Transverse colon (tissue), 4 donors: ENCODE measurements around the gene NCOA3. TPM values are rescaled to one million over a fixed set of nuclear protein-coding genes. Genes with fewer than 3 reads are reported as not detected.

Experiments
- DNase-seq: peaks from one replicate; pipeline ENCODE4 v3.0.0-alpha.2; 2019
- H3K27ac ChIP-seq, 4 donors: fragments of 200-600 bp; sonication (generic); 2 replicates each; pipeline ENCODE4 v1.5.1; 2016 to 2018; ENCODE audit warnings: inconsistent platforms in 4 of 4
- H3K27me3 ChIP-seq: fragments of 200-600 bp; sonication (generic); 2 replicates; pipeline ENCODE4 v1.5.1; 2017; ENCODE audit warnings: inconsistent platforms
- H3K36me3 ChIP-seq, 4 donors: fragments of 200-600 bp; sonication (generic); 2 replicates each; pipeline ENCODE4 v1.5.1; 2017 to 2019; ENCODE audit warnings: inconsistent platforms in 4 of 4
- H3K4me1 ChIP-seq, 4 donors: fragments of 200-600 bp; sonication (generic); 2 replicates each; pipeline ENCODE4 v1.5.1; 2017 to 2020; ENCODE audit warnings: inconsistent platforms in 4 of 4
- H3K4me3 ChIP-seq, 4 donors: fragments of 200-600 bp; sonication (generic); 1 replicate in 1 of 4; 2 replicates in 3 of 4; pipeline versions ENCODE4 v1.5.1 to v1.6.1; 2017 to 2019; ENCODE audit warnings: inconsistent platforms in 4 of 4
- H3K9me3 ChIP-seq, 2 donors: fragments of 200-600 bp; sonication (generic); 2 replicates each; pipeline ENCODE4 v1.5.1; 2017 to 2019; ENCODE audit warnings: inconsistent platforms in 2 of 2
- EP300 ChIP-seq: sonication (generic); formaldehyde crosslinking; IDR thresholded peaks from one replicate; pipeline ENCODE4 v1.6.1; 2017; ENCODE audit warnings: antibody characterized with exemption, low read depth
- POLR2A ChIP-seq: fragments of 450-650 bp; IDR thresholded peaks from one replicate; pipeline ENCODE4 v1.6.1; 2016; ENCODE audit warnings: antibody characterized with exemption, mild to moderate bottlenecking, moderate library complexity
- POLR2AphosphoS5 ChIP-seq, 3 donors: sonication (generic); formaldehyde crosslinking; IDR thresholded peaks; one replicate each; pipeline ENCODE4 v1.6.1; 2016; ENCODE audit warnings: antibody characterized with exemption in 3 of 3
- WGBS, 2 donors: methylation state at CpG; one replicate each; pipeline ENCODE4 v1.1.5; 2018; ENCODE audit warnings: low coverage in 1 of 2; 5-methylcytosine and 5-hydroxymethylcytosine counted together
- in situ Hi-C, 4 donors: fragments of 200-750 bp; cut with MboI; loops; one replicate each; pipeline versions ENCODE4 v1.15.0 to v1.15.1; 2017; ENCODE audit warnings: low sequenced_read_pairs in 3 of 4, low pct_ligation_motif_present in 1 of 4, low pct_unique_long_range_greater_than_20kb in 1 of 4
- intact Hi-C: fragments of 100-400 bp; cut with DNase I; formaldehyde crosslinking; loops from one replicate; pipeline ENCODE4 v1.15.1; 2023; ENCODE audit warnings: low total_unique reads
- total RNA-seq, 4 donors: library from RNA; depleted of rRNA; stranded (reverse); fragments of >200 nt; gene quantifications; one replicate each; pipeline ENCODE4 v1.1.0, GENCODE V29; 2016
- TF ChIP-seq, protein P1 (sequence below), 5 experiments: fragments of 200-600 bp in 3 of 5; fragments of 450-650 bp in 2 of 5; sonication (generic) in 3 of 5; IDR thresholded peaks; 1 replicate in 2 of 5; 2 replicates in 3 of 5; pipeline ENCODE4 v1.5.1; 2016 to 2017; ENCODE audit warnings: antibody characterized with exemption in 5 of 5, inconsistent platforms in 3 of 5, mild to moderate bottlenecking in 2 of 5, moderate library complexity in 1 of 5

The NCOA3 gene
- total RNA-seq, 4 donors from 2014 or later, result 9.2 to 39.1 (median 22.3) TPM

DNA sequence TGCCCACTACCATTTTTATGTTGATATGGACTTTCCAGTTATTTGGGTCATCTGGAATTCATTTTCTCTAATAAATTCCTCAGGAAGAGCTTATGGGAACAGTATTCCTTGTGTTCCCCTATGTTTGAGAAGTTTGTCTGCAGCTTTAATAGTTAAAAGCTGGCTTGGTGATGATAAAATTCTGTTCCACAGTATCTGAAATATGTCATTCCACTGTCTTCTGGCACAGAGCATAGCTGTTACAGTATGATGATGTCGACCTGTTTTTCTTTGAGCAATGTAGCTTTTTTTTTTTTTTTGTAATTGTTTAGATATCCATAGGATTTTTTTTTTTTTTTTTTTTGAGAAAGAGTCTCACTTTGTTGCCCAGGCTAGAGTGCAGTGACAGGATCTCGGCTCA is 43.2 kb downstream of the NCOA3 start:
- intact Hi-C loops (no loop called here), in situ Hi-C loops (no loop called here)
- no peak for TF ChIP-seq POLR2AphosphoS5 (IDR thresholded peaks at IDR 0.05)
- TF ChIP-seq, protein P1, sequence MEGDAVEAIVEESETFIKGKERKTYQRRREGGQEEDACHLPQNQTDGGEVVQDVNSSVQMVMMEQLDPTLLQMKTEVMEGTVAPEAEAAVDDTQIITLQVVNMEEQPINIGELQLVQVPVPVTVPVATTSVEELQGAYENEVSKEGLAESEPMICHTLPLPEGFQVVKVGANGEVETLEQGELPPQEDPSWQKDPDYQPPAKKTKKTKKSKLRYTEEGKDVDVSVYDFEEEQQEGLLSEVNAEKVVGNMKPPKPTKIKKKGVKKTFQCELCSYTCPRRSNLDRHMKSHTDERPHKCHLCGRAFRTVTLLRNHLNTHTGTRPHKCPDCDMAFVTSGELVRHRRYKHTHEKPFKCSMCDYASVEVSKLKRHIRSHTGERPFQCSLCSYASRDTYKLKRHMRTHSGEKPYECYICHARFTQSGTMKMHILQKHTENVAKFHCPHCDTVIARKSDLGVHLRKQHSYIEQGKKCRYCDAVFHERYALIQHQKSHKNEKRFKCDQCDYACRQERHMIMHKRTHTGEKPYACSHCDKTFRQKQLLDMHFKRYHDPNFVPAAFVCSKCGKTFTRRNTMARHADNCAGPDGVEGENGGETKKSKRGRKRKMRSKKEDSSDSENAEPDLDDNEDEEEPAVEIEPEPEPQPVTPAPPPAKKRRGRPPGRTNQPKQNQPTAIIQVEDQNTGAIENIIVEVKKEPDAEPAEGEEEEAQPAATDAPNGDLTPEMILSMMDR (IDR thresholded peaks at IDR 0.05), result no peak
- TF ChIP-seq EP300, result no peak
- no peak for TF ChIP-seq POLR2A
- H3K27me3 ChIP-seq, result no peaks in the 10 kb centered on the region
- no peak for DNase-seq
- H3K9me3 ChIP-seq, result no peaks in the 10 kb centered on the region
- H3K36me3 ChIP-seq, result no peaks in the 10 kb centered on the region
- 70 to 82% methylated on average over 2 of the region's 2 CpGs for WGBS, 2 donors
- no peak overlapping the region for H3K27ac ChIP-seq
- H3K4me3 ChIP-seq, result no peak overlapping the region
- H3K4me1 ChIP-seq, result peaks cover 0 to 29% (median 7%) of the 10 kb centered on the region in 4 donors

DNA sequence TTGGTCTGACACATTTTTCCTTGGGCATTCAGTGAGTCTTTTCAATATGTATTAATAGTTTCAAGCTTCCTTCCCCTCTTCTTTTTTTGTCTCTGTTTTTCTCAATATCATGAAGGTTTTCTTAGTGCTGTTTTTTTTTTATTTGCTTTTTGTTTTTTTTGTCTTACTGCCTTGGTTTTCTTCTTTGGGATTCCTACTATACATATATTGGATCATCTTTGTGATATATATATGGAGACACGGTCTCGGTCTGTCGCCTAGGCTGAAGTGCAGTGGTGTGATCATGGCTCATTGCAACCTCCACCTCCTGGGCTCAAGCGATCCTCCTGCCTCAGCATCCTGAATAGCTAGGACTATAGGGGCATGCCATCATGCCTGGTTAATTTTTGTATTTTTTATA is 43.8 kb downstream of the NCOA3 start:
- TF ChIP-seq POLR2AphosphoS5 (IDR thresholded peaks at IDR 0.05) (no peak), POLR2A (no peak), EP300 (no peak)
- TF ChIP-seq, protein P1 (IDR thresholded peaks at IDR 0.05), result no peak
- DNase-seq, result no peak
- Histone ChIP-seq H3K4me1 (peaks cover 0 to 24% (median 7%) of the 10 kb centered on the region in 4 donors), H3K27me3 (no peaks in the 10 kb centered on the region), H3K27ac (no peak overlapping the region), H3K9me3 (no peaks in the 10 kb centered on the region), H3K4me3 (no peak overlapping the region), H3K36me3 (no peaks in the 10 kb centered on the region)
- in situ Hi-C loops (no loop called here), intact Hi-C loops (no loop called here)
- WGBS, 2 donors, result 97 to 99% methylated on average over 4 of the region's 4 CpGs

DNA sequence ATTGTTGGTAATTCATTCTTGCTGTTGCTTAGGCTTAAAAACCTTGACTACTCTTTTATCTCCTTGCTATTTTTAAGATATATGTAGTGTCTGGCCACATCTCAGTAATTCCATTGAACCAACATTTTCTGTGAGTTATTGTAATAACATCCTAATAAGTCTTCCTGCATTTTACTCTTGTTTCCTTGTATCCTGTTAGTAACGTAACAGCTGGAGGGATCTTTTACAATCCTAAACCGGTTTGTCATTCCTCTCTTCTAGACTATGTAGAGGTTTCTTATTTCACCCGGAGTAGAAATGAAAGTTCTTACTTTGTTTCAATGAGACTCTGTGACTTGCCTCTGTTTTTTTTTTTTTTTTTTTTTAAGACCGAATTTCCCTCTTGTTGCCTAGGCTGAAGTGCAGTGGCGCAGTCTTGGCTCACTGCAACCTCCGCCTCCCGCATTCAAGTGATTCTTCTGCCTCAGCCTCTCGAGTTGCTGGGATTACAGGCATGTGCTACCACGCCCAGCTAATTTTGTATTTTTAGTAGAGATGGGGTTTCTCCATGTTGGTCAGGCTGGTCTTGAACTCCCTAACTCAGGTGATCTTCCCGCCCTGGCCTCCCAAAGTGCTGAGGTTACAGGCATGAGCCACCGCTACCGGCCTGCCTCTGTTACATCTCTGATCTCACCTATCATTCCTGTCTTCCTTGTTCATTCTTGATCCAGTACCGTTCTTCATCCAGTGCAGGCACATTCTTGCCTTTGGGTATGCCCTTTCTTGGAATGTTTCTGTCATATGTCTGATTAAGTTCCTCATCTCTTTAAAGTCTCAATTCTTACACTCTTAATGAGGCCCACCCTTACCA is 44.7 kb downstream of the NCOA3 start:
- intact Hi-C loops (no loop called here), in situ Hi-C loops (no loop called here)
- TF ChIP-seq EP300 (no peak), POLR2A (no peak), POLR2AphosphoS5 (IDR thresholded peaks at IDR 0.05) (no peak)
- TF ChIP-seq, protein P1 (IDR thresholded peaks at IDR 0.05), result no peak
- Histone ChIP-seq H3K4me3 (no peak overlapping the region), H3K27ac (no peak overlapping the region), H3K27me3 (no peaks in the 10 kb centered on the region), H3K4me1 (peaks cover 0 to 18% (median 4%) of the 10 kb centered on the region in 4 donors), H3K36me3 (no peaks in the 10 kb centered on the region), H3K9me3 (no peaks in the 10 kb centered on the region)
- WGBS, 2 donors, result 74 to 75% methylated on average over 10 to 13 of the region's 13 CpGs
- DNase-seq, result no peak

DNA sequence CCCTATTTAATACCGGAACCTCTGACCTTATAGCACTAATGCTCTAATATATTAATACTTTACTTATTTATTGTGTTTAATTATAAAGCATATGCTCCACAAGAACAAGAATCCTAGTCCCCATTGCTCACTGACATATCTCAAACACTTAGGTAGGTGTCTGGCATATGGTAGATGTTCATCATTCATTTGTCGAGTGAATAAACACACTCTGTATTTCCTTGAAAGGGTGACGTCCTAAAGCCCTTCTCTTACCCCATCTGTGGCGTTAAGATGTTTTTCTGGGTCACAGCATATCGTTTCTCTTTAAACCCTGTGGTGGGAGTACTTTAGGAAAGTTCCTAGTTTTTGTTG is 45.3 kb downstream of the NCOA3 start:
- Histone ChIP-seq H3K27ac (no peak overlapping the region), H3K9me3 (no peaks in the 10 kb centered on the region), H3K4me1 (peaks cover 0 to 16% (median 4%) of the 10 kb centered on the region in 4 donors), H3K4me3 (no peak overlapping the region), H3K27me3 (no peaks in the 10 kb centered on the region), H3K36me3 (no peaks in the 10 kb centered on the region)
- 96 to 97% methylated on average over 5 of the region's 5 CpGs for WGBS, 2 donors
- intact Hi-C loops (no loop called here), in situ Hi-C loops (no loop called here)
- DNase-seq, result no peak
- no peak for TF ChIP-seq POLR2A
- TF ChIP-seq, protein P1 (IDR thresholded peaks at IDR 0.05), result no peak
- TF ChIP-seq POLR2AphosphoS5 (IDR thresholded peaks at IDR 0.05), result no peak
- TF ChIP-seq EP300, result no peak
